Measurements from ENCODE around the gene SF1.

Gene SF1

GRCh38 chr11:64777449-64778222 is 706 bp downstream of the SF1 start:
- peak; percentile 69 for DNase-seq (ENCODE audit: low spot score)

- DNase-seq (ENCODE audit: low spot score), result no peak
These were observed 1.5 kb downstream of the SF1 start for GRCh38 chr11:64776875-64777274.

- DNase-seq (ENCODE audit: low spot score), result no peak
These were observed 1.9 kb downstream of the SF1 start for GRCh38 chr11:64776425-64776824.

GRCh38 chr11:64774144-64774543 is 4.2 kb downstream of the SF1 start:
- no peak for DNase-seq (ENCODE audit: low spot score)

- no peak for DNase-seq (ENCODE audit: low spot score)
These were observed 5.9 kb downstream of the SF1 start for GRCh38 chr11:64772303-64773018.

- no peak for DNase-seq (ENCODE audit: low spot score)
These were observed 6.5 kb downstream of the SF1 start for GRCh38 chr11:64771861-64772260.

GRCh38 chr11:64770120-64770519 is 8.2 kb downstream of the SF1 start:
- no peak for DNase-seq (ENCODE audit: low spot score)

GRCh38 chr11:64769283-64769682 is 9.1 kb downstream of the SF1 start:
- no peak for DNase-seq (ENCODE audit: low spot score)

- no peak for DNase-seq (ENCODE audit: low spot score)
These were observed 10.0 kb downstream of the SF1 start for GRCh38 chr11:64768300-64768694.

GRCh38 chr11:64767344-64768299 is 10.7 kb downstream of the SF1 start:
- DNase-seq (ENCODE audit: low spot score), result peak; percentile 75

GRCh38 chr11:64766881-64767280 is 11.5 kb downstream of the SF1 start:
- DNase-seq (ENCODE audit: low spot score), result no peak

- DNase-seq (ENCODE audit: low spot score), result no peak
These were observed 12.3 kb downstream of the SF1 start for GRCh38 chr11:64765851-64766665.

GRCh38 chr11:64765291-64765850 is 13.0 kb downstream of the SF1 start:
- DNase-seq (ENCODE audit: low spot score), result no peak

- no peak for DNase-seq (ENCODE audit: low spot score)
These were observed 13.6 kb downstream of the SF1 start for GRCh38 chr11:64764753-64765152.

GRCh38 chr11:64764040-64764611 is 14.2 kb downstream of the SF1 start:
- no peak for DNase-seq (ENCODE audit: low spot score)

- no peak for DNase-seq (ENCODE audit: low spot score)
These were observed 14.8 kb downstream of the SF1 start for GRCh38 chr11:64763526-64764039.

GRCh38 chr11:64762674-64763525 is 15.4 kb downstream of the SF1 start:
- peak; percentile 72 for DNase-seq (ENCODE audit: low spot score)

- DNase-seq (ENCODE audit: low spot score), result no peak
These were observed 16.1 kb downstream of the SF1 start for GRCh38 chr11:64762277-64762673.

GRCh38 chr11:64760759-64761420 is 17.5 kb downstream of the SF1 start:
- DNase-seq (ENCODE audit: low spot score), result no peak
